KOPT-K1 (cell line): ENCODE data around the gene SNCA.

Experiments used
- H3K27ac ChIP-seq: fragments of 200-600 bp; sonication (generic); 2 replicates; pipeline ENCODE4 v1.5.1; 2016; ENCODE audit warnings: antibody characterized with exemption, mild to moderate bottlenecking, low read depth, low read length; ENCODE audit not compliant: poor library complexity, severe bottlenecking
- H3K36me3 ChIP-seq: fragments of 200-600 bp; sonication (generic); 2 replicates; pipeline ENCODE4 v1.5.1; 2017; ENCODE audit warnings: antibody characterized with exemption, mild to moderate bottlenecking, low read length, moderate library complexity; ENCODE audit not compliant: insufficient read depth
- H3K9me3 ChIP-seq: fragments of 200-600 bp; sonication (generic); 2 replicates; pipeline ENCODE4 v1.5.1; 2017; ENCODE audit warnings: antibody characterized with exemption, low read length, mild to moderate bottlenecking; ENCODE audit not compliant: insufficient read depth, poor library complexity, severe bottlenecking

SNCA gene

DNA sequence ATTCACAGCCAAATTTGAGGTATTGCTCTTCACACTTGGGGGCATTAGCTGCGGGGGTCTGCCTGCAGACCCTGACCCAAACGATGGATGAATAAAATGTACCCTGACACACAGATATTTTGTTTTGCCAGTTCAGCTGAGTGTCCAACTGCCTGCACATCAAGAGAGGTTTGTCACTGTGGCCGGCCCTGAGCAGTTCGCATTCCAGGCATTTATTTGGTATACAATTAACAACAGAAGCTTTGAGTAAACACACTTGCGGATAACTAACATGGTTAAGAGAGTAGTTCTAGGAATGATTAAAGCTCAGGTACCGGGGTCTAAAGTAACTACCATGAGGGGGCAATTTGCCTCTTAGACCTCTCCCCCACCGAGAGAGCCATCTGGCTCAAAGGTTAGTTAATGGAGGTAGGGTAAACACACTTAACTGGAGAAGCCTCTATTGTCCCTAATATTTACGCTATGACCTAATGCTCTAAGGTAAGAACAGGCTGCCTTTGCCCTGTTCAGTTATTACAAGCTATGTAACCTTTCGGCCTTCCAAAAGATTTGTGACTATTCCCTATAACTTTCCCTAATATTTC lies 162.0 kb downstream of the SNCA start:
- no peak overlapping the region for H3K27ac ChIP-seq
- H3K36me3 ChIP-seq = no peaks in the 10 kb centered on the region
- H3K9me3 ChIP-seq = no peaks in the 10 kb centered on the region
